ENCODE measurements around the gene UGGT1.

The UGGT1 gene, protein sequence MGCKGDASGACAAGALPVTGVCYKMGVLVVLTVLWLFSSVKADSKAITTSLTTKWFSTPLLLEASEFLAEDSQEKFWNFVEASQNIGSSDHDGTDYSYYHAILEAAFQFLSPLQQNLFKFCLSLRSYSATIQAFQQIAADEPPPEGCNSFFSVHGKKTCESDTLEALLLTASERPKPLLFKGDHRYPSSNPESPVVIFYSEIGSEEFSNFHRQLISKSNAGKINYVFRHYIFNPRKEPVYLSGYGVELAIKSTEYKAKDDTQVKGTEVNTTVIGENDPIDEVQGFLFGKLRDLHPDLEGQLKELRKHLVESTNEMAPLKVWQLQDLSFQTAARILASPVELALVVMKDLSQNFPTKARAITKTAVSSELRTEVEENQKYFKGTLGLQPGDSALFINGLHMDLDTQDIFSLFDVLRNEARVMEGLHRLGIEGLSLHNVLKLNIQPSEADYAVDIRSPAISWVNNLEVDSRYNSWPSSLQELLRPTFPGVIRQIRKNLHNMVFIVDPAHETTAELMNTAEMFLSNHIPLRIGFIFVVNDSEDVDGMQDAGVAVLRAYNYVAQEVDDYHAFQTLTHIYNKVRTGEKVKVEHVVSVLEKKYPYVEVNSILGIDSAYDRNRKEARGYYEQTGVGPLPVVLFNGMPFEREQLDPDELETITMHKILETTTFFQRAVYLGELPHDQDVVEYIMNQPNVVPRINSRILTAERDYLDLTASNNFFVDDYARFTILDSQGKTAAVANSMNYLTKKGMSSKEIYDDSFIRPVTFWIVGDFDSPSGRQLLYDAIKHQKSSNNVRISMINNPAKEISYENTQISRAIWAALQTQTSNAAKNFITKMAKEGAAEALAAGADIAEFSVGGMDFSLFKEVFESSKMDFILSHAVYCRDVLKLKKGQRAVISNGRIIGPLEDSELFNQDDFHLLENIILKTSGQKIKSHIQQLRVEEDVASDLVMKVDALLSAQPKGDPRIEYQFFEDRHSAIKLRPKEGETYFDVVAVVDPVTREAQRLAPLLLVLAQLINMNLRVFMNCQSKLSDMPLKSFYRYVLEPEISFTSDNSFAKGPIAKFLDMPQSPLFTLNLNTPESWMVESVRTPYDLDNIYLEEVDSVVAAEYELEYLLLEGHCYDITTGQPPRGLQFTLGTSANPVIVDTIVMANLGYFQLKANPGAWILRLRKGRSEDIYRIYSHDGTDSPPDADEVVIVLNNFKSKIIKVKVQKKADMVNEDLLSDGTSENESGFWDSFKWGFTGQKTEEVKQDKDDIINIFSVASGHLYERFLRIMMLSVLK (N-terminal part only)

GRCh38 chr2:128090945-128091725 lies at the start of gene UGGT1:
Gene UGGT1, plus strand, starts transcription at chr2:128091200. Its CDS starts 158 bp downstream, at chr2:128091358.
- peak; percentile 99 for DNase-seq

GRCh38 chr2:128041561-128041960 lies 49.4 kb upstream of the UGGT1 start:
- DNase-seq = no peak

DNA sequence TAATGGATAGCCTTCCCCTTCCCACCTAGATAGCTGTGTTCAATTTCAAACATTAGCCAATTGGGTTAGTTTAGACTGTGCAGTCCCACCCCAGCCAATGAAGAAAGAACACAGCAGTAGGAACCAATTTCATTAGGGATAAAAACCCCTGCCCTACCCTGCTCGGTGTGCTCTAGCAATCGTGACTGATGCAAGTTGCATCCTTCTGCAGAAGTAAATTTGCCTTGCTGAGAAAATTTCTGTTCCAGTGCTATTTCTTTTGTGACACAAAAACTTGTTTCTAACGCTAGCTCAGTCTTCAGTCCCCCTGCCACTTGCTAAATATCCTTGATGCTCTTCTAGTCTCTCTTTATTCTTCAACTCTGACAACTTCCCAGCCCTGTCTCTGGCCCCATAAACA lies 48.0 kb upstream of the UGGT1 start:
- DNase-seq = no peak

GRCh38 chr2:128053331-128053730 lies 37.7 kb upstream of the UGGT1 start:
- DNase-seq = no peak

- no peak for DNase-seq
Observed at GRCh38 chr2:128054104-128054885, 36.7 kb upstream of the UGGT1 start.

DNA sequence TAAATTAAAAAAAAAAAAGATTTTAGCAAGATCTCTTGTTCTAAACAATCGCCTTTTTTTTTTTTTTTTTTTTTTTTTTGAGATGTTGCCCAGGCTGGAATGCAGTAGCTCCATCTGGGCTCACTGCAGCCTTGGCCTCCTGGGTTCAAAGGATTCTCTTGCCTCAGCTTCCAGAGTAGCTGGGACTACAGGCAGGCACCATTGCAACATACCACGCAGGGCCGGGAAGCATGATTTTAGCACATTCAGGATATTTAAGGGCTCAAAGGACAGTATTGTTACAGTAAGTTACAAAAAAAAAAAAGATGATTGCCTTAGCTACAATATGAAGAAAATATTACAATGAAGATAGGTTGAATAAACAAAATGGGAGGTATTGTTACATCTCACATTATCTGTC lies 33.7 kb upstream of the UGGT1 start:
- no peak for DNase-seq

DNA sequence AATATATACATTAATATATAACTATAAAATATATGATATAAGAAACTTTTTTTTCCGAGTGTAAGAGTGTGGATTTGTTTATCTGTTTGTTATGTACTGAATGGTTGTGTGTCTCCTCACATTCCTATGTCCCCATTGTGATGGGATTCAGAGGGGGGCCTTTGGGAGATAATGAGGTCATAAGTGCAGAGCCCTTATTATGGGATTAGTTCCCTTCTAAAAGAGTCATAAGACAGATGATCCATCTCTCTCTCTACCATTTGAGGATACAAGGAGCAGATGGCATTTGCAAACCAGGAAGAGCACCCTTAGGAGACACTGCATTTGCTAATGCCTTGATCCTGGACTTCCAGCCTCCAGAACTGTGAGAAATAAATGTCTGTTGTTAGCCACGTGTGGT lies 32.9 kb upstream of the UGGT1 start:
- no peak for DNase-seq

- no peak for DNase-seq
Observed at GRCh38 chr2:128062571-128062970, 28.4 kb upstream of the UGGT1 start.

DNA sequence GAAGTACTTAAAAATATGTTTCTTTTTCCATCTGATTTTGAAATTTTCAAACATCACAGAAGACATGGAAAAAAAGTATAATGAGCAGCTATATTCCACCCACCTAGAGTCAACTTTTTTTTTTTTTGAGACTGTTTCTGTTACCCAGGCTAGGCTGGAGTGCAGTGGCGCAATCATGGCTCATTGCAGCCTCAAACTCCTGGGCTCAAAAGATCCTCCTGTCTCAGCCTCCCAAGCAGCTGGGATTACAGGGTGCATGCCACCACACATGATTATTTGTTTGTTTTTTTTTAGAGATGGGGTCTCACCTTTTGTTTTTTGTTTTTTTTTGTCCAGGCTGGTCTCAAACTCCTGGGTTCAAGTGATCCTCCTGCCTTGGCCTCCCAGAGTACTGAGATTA lies 26.6 kb upstream of the UGGT1 start:
- DNase-seq = no peak

DNA sequence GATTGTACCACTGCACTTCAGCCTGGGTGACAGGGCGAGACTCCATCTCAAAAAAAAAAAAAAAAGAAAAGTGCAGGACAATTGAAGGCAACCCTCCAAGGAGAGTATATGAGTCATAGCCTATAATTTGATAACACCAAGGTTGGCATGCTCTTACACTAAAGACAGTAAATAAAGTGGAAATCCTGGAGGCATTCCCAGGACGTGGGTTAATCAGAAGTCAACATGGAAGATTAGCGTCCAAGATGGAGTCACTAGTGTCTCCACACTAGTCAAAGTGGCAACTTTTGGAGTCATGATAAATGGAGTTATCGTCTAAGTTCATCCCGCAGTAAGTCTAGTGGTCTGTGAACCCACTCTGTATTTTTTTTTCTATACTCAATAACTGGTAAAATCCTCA lies 21.2 kb upstream of the UGGT1 start:
- DNase-seq = no peak

- DNase-seq = no peak
Observed at GRCh38 chr2:128073278-128073677, 17.7 kb upstream of the UGGT1 start.

DNA sequence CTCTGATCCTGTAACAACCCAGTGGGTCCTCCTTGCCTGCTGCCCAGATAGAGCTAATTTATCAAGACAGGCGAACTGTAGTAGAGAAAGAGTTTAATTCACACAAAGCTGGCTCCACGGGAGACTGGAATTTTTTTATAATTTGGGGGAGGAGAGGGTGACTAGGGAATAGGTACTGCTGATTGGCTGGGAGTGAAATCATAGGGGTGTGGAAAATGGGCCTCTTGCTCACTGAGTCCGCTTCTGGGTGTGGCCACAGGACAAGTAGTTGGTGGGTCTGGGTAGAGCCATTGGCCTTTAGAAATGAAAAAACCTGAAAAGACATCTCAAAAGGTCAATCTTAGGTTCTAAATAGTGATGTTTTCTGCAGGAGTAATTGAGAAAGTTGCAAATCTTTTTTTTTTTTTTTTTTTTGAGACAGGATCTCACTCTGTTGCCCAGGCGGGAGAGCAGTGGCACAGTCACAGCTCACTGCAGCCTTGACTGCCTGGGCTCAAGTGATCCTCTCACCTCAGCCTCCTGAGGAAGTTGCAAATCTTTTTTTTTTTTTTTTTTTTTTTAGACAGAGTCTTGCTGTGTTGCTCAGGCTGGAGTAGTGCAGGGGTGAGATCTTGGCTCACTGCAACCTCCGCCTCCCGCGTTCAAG lies 14.4 kb upstream of the UGGT1 start:
- DNase-seq = no peak

DNA sequence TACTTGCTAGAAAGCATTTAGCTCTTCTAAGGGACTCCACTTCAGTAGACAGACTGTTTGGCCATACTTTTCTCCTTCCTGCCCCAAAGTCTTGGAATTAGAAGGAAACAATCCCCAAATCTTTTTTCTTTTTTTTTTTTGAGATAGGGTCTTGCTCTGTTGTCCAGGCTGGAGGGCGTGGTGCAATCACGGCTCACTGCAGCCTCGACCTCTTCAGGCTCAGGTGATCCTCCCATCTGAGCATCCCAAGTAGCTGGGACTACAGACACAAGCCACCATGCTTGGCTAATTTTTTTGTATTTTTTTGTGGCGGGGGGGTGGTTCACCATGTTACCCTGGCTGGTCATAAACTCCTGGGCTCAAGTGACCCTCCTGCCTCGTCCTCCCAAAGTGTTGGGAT lies 6.2 kb upstream of the UGGT1 start:
- no peak for DNase-seq

DNA sequence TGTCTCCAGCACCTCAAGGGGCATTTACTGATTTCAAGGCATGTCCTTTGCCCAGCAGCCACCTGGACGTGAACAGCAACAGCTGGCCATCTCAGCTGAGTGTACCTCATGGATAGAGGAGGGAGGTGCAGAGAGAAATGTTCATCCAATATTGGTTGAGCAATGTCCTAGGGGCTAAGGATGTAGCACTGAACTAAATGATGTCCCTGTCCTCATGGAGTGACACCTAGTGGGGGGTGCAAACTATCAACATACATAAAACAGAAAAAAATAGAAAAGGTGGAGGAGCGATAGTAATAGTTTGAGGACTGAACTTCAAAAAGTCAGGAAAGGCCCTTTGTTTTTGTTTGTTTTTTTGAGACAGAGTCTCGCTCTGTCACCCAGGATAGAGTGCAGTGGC lies 4.8 kb upstream of the UGGT1 start:
- peak; percentile 45 for DNase-seq

DNA sequence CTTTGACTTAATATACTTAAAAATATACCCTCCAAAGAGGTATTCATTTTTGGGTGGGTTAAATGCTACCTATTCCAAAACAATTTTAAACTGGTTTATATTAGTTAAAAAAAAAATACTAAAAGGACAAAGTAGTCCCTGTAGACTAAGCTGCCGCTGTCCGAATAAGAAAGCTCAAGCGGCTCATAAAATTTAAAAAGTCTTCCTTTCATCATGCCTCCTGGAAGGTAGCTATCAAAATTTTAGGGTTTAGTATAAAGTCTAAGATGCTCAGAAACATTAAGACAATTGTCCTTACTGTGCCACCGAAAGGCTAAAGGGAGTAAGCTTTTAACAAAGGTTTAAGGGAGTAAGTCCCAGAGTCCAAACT lies 440 bp upstream of the UGGT1 start:
- DNase-seq = no peak

DNA sequence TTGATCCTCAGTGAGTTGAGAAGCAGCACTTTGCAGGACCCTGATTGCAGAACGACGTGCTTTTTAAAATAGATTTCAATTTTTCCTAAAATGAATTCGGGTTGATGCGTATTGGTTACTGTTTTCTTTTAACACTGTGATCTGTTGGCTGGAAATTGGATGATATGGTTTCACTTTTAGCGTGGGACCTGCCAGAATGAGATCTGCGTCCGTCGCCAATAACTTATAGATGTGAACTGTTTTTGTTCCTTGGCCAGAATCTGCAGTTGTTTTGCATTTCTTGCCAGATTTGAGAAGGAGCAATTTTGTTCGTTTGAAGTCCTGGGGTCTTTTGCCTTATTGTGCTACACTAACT lies 703 bp downstream of the UGGT1 start:
- peak; percentile 60 for DNase-seq

DNA sequence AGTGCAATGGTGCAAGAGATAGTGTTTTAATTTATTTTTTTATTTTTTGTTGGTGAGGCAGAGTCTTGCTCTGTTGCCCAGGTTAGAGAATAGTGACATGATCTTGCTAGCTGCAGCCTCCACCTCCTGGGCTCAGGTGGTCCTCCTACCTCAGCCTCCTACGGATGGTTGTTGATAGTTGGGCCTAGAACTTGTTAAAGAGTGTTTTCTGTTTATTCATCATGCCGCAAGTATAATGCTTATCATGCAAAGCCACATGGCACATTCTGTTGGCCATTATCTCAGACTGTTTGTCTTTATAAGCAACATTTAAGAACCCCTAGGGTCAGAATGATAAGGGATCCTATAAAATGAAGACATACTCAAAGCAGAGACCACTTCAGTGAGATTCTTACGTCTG lies 1.7 kb downstream of the UGGT1 start:
- DNase-seq = peak; percentile 90

DNA sequence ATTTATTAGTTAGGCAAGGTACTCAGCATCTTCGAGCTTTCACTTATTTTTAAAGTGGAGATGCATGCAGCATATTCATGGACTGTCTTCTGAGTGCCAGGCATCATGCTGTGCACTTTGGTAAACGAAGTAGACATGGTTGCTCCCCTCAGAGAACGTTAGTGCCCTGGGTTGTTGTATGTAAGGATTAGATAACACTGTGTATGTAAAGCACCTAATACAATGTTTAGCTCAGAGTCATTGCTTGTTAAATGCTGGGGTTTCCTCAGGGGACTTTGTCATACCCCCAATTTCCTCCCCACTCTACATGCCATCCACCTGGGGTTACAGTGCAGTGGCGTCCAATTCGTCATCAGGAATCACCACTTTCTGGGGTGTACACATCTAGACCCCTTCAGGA lies 2.8 kb downstream of the UGGT1 start:
- DNase-seq = peak; percentile 14

GRCh38 chr2:128095201-128095600 lies 4.2 kb downstream of the UGGT1 start:
- DNase-seq = no peak

GRCh38 chr2:128103407-128103806 lies 12.4 kb downstream of the UGGT1 start:
- DNase-seq = no peak

GRCh38 chr2:128105072-128105471 lies 14.1 kb downstream of the UGGT1 start:
- no peak for DNase-seq

All from hematopoietic multipotent progenitor cell treated with erythropoietin and hydrocortisone succinate and interleukin-3 and kit ligand, for 4 days (in vitro differentiated cells).